HepG2 (cell line): ENCODE results near the gene FBXL22. TPM values are rescaled to one million over a fixed set of nuclear protein-coding genes. Genes with fewer than 3 reads are reported as not detected.

Source experiments
- KLF6 ChIP-seq: IDR thresholded peaks from 2 replicates; pipeline ENCODE4 v1.8.0; 2016; ENCODE audit warnings: missing biosample characterization, missing genetic modification reagents
- MZF1 ChIP-seq: sonication (generic); formaldehyde crosslinking; IDR thresholded peaks from 2 replicates; pipeline ENCODE4 v1.8.1; 2023; ENCODE audit warnings: mild to moderate bottlenecking, missing genetic modification reagents, borderline replicate concordance
- NCOR1 ChIP-seq: fragments of 200-600 bp; sonication (generic); IDR thresholded peaks from 2 replicates; pipeline ENCODE4 v1.7.0; 2017; ENCODE audit warnings: antibody characterized with exemption, low read length, borderline replicate concordance
- POLR2AphosphoS5 ChIP-seq: IDR thresholded peaks from 2 replicates; pipeline ENCODE4 v1.6.1; 2012; ENCODE audit warnings: low read depth, low read length
- RFXAP ChIP-seq: sonication (generic); formaldehyde crosslinking; IDR thresholded peaks from 2 replicates; pipeline ENCODE4 v1.4.0; 2020; ENCODE audit warnings: missing genetic modification reagents, borderline replicate concordance
- SNAI1 ChIP-seq: sonication (generic); formaldehyde crosslinking; IDR thresholded peaks from 2 replicates; pipeline ENCODE4 v1.5.0; 2020; ENCODE audit warnings: mild to moderate bottlenecking, missing genetic modification reagents, borderline replicate concordance
- SP1 ChIP-seq, 2 experiments: fragments of 450-650 bp in 1 of 2; sonication (generic) in 1 of 2; formaldehyde crosslinking in 1 of 2; IDR thresholded peaks; 2 replicates each; pipeline versions ENCODE4 v1.4.0 to v1.6.1; 2016 to 2020; ENCODE audit warnings: missing genetic modification reagents in 1 of 2
- SPEN ChIP-seq: sonication (generic); formaldehyde crosslinking; IDR thresholded peaks from 2 replicates; pipeline ENCODE4 v1.5.1; 2020; ENCODE audit warnings: low read depth, mild to moderate bottlenecking, missing genetic modification reagents
- ZBTB7B ChIP-seq: sonication (generic); formaldehyde crosslinking; IDR thresholded peaks from 2 replicates; pipeline ENCODE4 v1.4.0; 2020; ENCODE audit warnings: missing genetic modification reagents
- ZNF343 ChIP-seq: sonication (generic); formaldehyde crosslinking; IDR thresholded peaks from 2 replicates; pipeline ENCODE4 v1.4.0; 2020; ENCODE audit warnings: mild to moderate bottlenecking, missing genetic modification reagents
- ZNF749 ChIP-seq: sonication (generic); formaldehyde crosslinking; IDR thresholded peaks from 2 replicates; pipeline ENCODE4 v1.8.0; 2022; ENCODE audit warnings: mild to moderate bottlenecking, missing genetic modification reagents, moderate library complexity, borderline replicate concordance
- polyA plus RNA-seq, 8 experiments: library from polyadenylated mRNA; depleted of rRNA in 3 of 8; stranded (reverse) in 7 of 8; unstranded in 1 of 8; fragments of >200 nt; fragmentation: Illumina TruSeq in 4 of 8; extraction: Trizol in 4 of 8; gene quantifications; 2 replicates each; pipeline versions ENCODE4 v1.2.1 to v1.2.3, GENCODE V29; 2011 to 2016; ENCODE audit warnings: low read depth in 4 of 8, missing spikeins in 1 of 8, mixed read lengths in 1 of 8; ENCODE audit not compliant: insufficient read depth in 1 of 8
- total RNA-seq, 5 experiments: library from RNA; depleted of rRNA; stranded (reverse); fragments of >200 nt; fragmentation: Illumina TruSeq; extraction: Trizol; gene quantifications; 2 replicates each; pipeline ENCODE4 v1.2.3, GENCODE V29; 2016; ENCODE audit warnings: low read depth in 1 of 5
- TF ChIP-seq, protein P1 (sequence below): sonication (generic); formaldehyde crosslinking; IDR thresholded peaks from 2 replicates; pipeline ENCODE4 v1.4.0; 2020; ENCODE audit warnings: mild to moderate bottlenecking, missing genetic modification reagents
- TF ChIP-seq, protein P2 (sequence below), 2 experiments: sonication (generic) in 1 of 2; formaldehyde crosslinking in 1 of 2; IDR thresholded peaks; 2 replicates each; pipeline versions ENCODE4 v1.4.0 to v1.6.1; 2018 to 2020; ENCODE audit warnings: missing genetic modification reagents in 2 of 2, borderline replicate concordance in 1 of 2, low read depth in 1 of 2, mild to moderate bottlenecking in 1 of 2, missing biosample characterization in 1 of 2
- TF ChIP-seq, protein P3 (sequence below), 2 experiments: sonication (generic) in 1 of 2; formaldehyde crosslinking in 1 of 2; IDR thresholded peaks; 2 replicates each; pipeline versions ENCODE4 v1.4.0 to v1.6.1; 2016 to 2020; ENCODE audit warnings: borderline replicate concordance in 1 of 2, low read depth in 1 of 2, mild to moderate bottlenecking in 1 of 2, missing genetic modification reagents in 1 of 2

Gene FBXL22
- total and polyA plus RNA-seq, 2 of the 13 experiments (the other 11 are each of a cell fraction or from before 2014, with no cell fraction given), result 0.15 to 0.33 TPM

DNA sequence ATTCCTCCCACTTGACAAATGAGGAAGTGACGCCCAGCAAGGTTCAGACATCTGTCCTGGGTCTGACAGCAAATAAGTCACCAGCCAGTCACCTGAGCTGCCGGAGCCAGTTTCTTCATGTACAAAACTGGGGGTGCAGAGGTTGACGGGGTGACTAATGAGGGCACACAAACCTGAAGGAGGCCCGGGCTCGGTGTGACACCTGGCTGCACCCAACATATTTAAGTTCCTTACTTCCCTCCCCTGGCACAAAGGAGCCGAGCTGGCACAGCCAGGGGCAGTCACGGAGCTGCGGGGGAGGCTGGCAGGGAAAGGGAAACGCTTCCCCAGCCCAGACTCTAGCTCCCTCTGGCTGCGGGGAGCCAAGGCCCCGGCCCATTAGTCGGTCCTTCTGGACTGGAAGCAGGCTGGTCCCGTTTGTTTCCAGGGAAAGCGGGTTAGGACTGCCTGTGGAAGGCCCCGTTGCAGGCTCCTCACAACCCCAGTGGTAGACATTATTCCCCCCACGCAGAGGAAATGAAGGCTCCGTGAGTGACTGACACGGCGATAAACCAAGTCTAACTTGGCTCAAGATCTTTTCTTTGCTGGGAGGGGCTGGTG, 2.3 kb downstream of the FBXL22 start (continued):
- TF ChIP-seq, protein P1, sequence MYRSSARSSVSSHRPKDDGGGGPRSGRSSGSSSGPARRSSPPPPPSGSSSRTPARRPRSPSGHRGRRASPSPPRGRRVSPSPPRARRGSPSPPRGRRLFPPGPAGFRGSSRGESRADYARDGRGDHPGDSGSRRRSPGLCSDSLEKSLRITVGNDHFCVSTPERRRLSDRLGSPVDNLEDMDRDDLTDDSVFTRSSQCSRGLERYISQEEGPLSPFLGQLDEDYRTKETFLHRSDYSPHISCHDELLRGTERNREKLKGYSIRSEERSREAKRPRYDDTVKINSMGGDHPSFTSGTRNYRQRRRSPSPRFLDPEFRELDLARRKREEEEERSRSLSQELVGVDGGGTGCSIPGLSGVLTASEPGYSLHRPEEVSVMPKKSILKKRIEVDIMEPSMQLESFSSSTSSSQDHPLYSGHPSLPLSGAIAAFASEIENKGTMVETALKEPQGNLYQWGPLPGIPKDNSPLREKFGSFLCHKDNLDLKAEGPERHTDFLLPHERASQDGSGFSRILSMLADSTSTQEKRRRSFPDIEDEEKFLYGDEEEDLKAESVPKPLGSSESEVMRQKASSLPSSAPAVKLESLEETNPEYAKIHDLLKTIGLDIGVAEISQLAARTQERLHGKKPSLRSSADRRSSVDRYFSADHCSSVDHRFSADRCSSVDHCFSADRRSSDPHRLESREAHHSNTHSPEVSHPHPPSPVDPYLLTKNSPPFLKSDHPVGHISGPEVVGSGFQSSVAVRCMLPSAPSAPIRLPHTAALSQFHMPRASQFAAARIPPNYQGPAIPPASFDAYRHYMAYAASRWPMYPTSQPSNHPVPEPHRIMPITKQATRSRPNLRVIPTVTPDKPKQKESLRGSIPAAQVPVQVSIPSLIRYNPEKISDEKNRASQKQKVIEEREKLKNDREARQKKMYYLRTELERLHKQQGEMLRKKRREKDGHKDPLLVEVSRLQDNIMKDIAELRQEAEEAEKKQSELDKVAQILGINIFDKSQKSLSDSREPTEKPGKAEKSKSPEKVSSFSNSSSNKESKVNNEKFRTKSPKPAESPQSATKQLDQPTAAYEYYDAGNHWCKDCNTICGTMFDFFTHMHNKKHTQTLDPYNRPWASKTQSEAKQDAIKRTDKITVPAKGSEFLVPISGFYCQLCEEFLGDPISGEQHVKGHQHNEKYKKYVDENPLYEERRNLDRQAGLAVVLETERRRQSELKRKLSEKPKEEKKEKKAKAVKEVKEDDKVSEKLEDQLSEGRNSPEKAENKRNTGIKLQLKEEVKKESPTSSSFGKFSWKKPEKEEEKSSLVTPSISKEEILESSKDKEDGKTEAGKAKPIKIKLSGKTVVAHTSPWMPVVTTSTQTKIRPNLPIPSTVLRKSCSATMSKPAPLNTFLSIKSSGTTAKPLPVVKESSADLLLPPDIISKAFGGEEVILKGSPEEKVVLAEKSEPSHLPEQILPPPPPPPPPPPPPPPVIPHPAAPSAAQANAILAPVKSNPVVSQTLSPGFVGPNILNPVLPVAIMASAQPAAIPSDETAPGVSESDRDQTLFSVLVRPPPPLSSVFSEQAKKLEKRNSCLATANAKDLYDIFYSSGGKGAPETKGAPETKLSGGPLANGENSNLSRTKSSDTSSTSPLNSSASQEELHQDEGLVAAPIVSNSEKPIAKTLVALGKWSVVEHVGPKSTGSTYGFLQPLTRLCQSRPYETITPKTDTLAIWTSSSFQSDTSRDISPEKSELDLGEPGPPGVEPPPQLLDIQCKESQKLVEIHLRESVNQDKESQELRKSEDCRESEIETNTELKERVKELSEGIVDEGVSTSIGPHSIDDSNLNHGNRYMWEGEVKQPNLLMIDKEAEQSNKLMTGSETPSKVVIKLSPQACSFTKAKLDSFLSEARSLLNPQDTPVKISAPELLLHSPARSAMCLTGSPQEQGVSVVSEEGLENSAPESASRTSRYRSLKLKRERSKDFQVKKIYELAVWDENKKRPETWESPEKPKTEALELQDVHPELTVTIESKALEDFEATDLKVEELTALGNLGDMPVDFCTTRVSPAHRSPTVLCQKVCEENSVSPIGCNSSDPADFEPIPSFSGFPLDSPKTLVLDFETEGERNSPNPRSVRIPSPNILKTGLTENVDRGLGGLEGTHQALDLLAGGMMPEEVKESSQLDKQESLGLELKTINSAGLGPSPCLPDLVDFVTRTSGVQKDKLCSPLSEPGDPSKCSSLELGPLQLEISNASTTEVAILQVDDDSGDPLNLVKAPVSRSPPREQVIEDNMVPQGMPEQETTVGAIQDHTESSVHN (CRISPR knock-in tag), result peak; percentile 59; the same call in 1 of the 2 replicates
- no peak for TF ChIP-seq ZNF343 (CRISPR knock-in tag)
- TF ChIP-seq NCOR1, result no peak
- TF ChIP-seq SP1 (IDR thresholded peaks at IDR 0.05), result no peak
- TF ChIP-seq SP1 (CRISPR knock-in tag; IDR thresholded peaks at IDR 0.05), result no peak
- no peak for TF ChIP-seq ZNF749 (CRISPR knock-in tag)
- TF ChIP-seq, protein P2, sequence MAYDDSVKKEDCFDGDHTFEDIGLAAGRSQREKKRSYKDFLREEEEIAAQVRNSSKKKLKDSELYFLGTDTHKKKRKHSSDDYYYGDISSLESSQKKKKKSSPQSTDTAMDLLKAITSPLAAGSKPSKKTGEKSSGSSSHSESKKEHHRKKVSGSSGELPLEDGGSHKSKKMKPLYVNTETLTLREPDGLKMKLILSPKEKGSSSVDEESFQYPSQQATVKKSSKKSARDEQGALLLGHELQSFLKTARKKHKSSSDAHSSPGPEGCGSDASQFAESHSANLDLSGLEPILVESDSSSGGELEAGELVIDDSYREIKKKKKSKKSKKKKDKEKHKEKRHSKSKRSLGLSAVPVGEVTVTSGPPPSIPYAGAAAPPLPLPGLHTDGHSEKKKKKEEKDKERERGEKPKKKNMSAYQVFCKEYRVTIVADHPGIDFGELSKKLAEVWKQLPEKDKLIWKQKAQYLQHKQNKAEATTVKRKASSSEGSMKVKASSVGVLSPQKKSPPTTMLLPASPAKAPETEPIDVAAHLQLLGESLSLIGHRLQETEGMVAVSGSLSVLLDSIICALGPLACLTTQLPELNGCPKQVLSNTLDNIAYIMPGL (CRISPR knock-in tag; IDR thresholded peaks at IDR 0.05; ENCODE audit: borderline replicate concordance in 1 of 2, low read depth in 1 of 2), result peak; percentile 78 to 82
- no peak for TF ChIP-seq POLR2AphosphoS5
- no peak for TF ChIP-seq SPEN
- 0 out of 2 replicates have a peak, but pooled peaks have one; percentile 23 for TF ChIP-seq SNAI1 (CRISPR knock-in tag)
- TF ChIP-seq KLF6, result no peak
- TF ChIP-seq RFXAP (CRISPR knock-in tag), result no peak
- TF ChIP-seq ZBTB7B (CRISPR knock-in tag), result peak; percentile 64; the same call in 1 of the 2 replicates
- no peak for TF ChIP-seq MZF1
- TF ChIP-seq, protein P3, sequence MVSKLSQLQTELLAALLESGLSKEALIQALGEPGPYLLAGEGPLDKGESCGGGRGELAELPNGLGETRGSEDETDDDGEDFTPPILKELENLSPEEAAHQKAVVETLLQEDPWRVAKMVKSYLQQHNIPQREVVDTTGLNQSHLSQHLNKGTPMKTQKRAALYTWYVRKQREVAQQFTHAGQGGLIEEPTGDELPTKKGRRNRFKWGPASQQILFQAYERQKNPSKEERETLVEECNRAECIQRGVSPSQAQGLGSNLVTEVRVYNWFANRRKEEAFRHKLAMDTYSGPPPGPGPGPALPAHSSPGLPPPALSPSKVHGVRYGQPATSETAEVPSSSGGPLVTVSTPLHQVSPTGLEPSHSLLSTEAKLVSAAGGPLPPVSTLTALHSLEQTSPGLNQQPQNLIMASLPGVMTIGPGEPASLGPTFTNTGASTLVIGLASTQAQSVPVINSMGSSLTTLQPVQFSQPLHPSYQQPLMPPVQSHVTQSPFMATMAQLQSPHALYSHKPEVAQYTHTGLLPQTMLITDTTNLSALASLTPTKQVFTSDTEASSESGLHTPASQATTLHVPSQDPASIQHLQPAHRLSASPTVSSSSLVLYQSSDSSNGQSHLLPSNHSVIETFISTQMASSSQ (IDR thresholded peaks at IDR 0.05; ENCODE audit: low read depth), result no peak
- TF ChIP-seq, protein P3 (CRISPR knock-in tag; IDR thresholded peaks at IDR 0.05; ENCODE audit: borderline replicate concordance), result 0 out of 2 replicates have a peak, but pooled peaks have one; percentile 46
